ENCODE data around the gene HOXC13. TPM values are rescaled to one million over a fixed set of nuclear protein-coding genes. Genes with fewer than 3 reads are reported as not detected.

The HOXC13 gene
- 11.6 to 22.7 TPM (median 15.6 TPM) in 5 replicates for total RNA-seq (2022; extraction: Qiagen RNA extraction; ENCODE audit: low read depth)

GRCh38 chr12:53938326-53939140 lies at the start of gene HOXC13:
Gene HOXC13 (plus strand): TSS chr12:53938831. CDS start chr12:53938907, 76 bp downstream.

GRCh38 chr12:53954694-53955035 lies 16.0 kb downstream of the HOXC13 start, which contains the start of gene HOXC12:
Gene HOXC12 (plus strand): TSS chr12:53954903. CDS start chr12:53954930, 27 bp downstream.

GRCh38 chr12:53972722-53973235 lies 34.1 kb downstream of the HOXC13 start, which contains the start of gene HOXC11:
Gene HOXC11 (plus strand): TSS chr12:53973126. CDS start chr12:53973242, 116 bp downstream.

GRCh38 chr12:53974084-53975063 lies 35.7 kb downstream of the HOXC13 start, which contains the start of gene HOTAIR:
Gene HOTAIR (minus strand): TSS chr12:53974954.

GRCh38 chr12:53984901-53985691 lies 46.5 kb downstream of the HOXC13 start, which contains the start of gene HOXC10:
Gene HOXC10 (plus strand): TSS chr12:53985146. CDS start chr12:53985260, 114 bp downstream.

Other genes with a start within 250 kb of the HOXC13 start
- gene CALCOCO1, start 211.4 kb upstream of the HOXC13 start, total RNA-seq (2022; extraction: Qiagen RNA extraction; ENCODE audit: low read depth) = 17.7 to 23.5 TPM (median 21.0 TPM) in 5 replicates
- gene CISTR, start 186.9 kb upstream of the HOXC13 start, total RNA-seq (2022; extraction: Qiagen RNA extraction; ENCODE audit: low read depth) = not detected in 5 replicates
- not detected in 5 replicates for gene HOXC12, start 16.1 kb downstream of the HOXC13 start, total RNA-seq (2022; extraction: Qiagen RNA extraction; ENCODE audit: low read depth)
- gene HOXC11, start 34.3 kb downstream of the HOXC13 start, total RNA-seq (2022; extraction: Qiagen RNA extraction; ENCODE audit: low read depth) = 0.49 to 0.76 TPM (median 0.55 TPM) in 5 replicates
- 0.16 to 0.33 TPM (median 0.25 TPM) in 4 of 5 replicates, not detected in the other for gene HOTAIR, start 36.1 kb downstream of the HOXC13 start, total RNA-seq (2022; extraction: Qiagen RNA extraction; ENCODE audit: low read depth)
- 2.5 to 3.6 TPM (median 2.9 TPM) in 5 replicates for gene HOXC10, start 46.3 kb downstream of the HOXC13 start, total RNA-seq (2022; extraction: Qiagen RNA extraction; ENCODE audit: low read depth)
- 13.2 to 16.3 TPM (median 15.3 TPM) in 5 replicates for gene HOXC9, start 61.3 kb downstream of the HOXC13 start, total RNA-seq (2022; extraction: Qiagen RNA extraction; ENCODE audit: low read depth)
- 4.5 to 6.0 TPM (median 5.3 TPM) in 5 replicates for gene HOXC8, start 70.2 kb downstream of the HOXC13 start, total RNA-seq (2022; extraction: Qiagen RNA extraction; ENCODE audit: low read depth)
- 3.5 to 6.0 TPM (median 5.2 TPM) in 5 replicates for gene HOXC6, start 89.6 kb downstream of the HOXC13 start, total RNA-seq (2022; extraction: Qiagen RNA extraction; ENCODE audit: low read depth)
- 0.39 to 0.60 TPM (median 0.53 TPM) in 5 replicates for gene HOXC5, start 94.2 kb downstream of the HOXC13 start, total RNA-seq (2022; extraction: Qiagen RNA extraction; ENCODE audit: low read depth)
- gene HOXC4, start 115.0 kb downstream of the HOXC13 start, total RNA-seq (2022; extraction: Qiagen RNA extraction; ENCODE audit: low read depth) = 1.7 to 3.9 TPM (median 3.8 TPM) in 5 replicates

Measured in A549 treated with ZK216348 at 1 μM for 4 hours (cell line).